ENCODE results near the gene KLK3. TPM values are rescaled to one million over a fixed set of nuclear protein-coding genes. Genes with fewer than 3 reads are reported as not detected.

KLK3 gene
- total RNA-seq, 1 donor from 2014 or later, result not detected

- Mint-ChIP-seq H3K36me3 (ENCODE audit: insufficient read depth) (no peaks in the 10 kb centered on the region), H3K9me3 (ENCODE audit: low read depth) (peaks cover 2% of the 10 kb centered on the region), H3K4me1 (ENCODE audit: low read depth) (peaks cover 3% of the 10 kb centered on the region), H3K27ac (no peak overlapping the region), H3K4me3 (ENCODE audit: low read depth) (no peak overlapping the region), H3K27me3 (peaks cover 87% of the 10 kb centered on the region)
- no peak for DNase-seq (ENCODE audit: low spot score, unreplicated experiment)
- no peak for TF ChIP-seq CTCF (IDR thresholded peaks at IDR 0.05; ENCODE audit: unreplicated experiment)
These were observed 39.3 kb upstream of the KLK3 start for GRCh38 chr19:50815439-50815838.

GRCh38 chr19:50817941-50818858, 36.5 kb upstream of the KLK3 start:
- H3K36me3 Mint-ChIP-seq (ENCODE audit: insufficient read depth), result no peaks in the 10 kb centered on the region
- H3K27me3 Mint-ChIP-seq, result peaks cover 92% of the 10 kb centered on the region
- no peak for TF ChIP-seq CTCF (IDR thresholded peaks at IDR 0.05; ENCODE audit: unreplicated experiment)
- H3K4me3 Mint-ChIP-seq (ENCODE audit: low read depth), result peak overlapping the region; percentile 35
- no peaks in the 10 kb centered on the region for H3K9me3 Mint-ChIP-seq (ENCODE audit: low read depth)
- peaks cover 6% of the 10 kb centered on the region for H3K4me1 Mint-ChIP-seq (ENCODE audit: low read depth)
- H3K27ac Mint-ChIP-seq, result no peak overlapping the region
- DNase-seq (ENCODE audit: low spot score, unreplicated experiment), result peak; percentile 49

GRCh38 chr19:50818859-50819472, 35.7 kb upstream of the KLK3 start:
- Mint-ChIP-seq H3K9me3 (ENCODE audit: low read depth) (no peaks in the 10 kb centered on the region), H3K27me3 (peaks cover 91% of the 10 kb centered on the region), H3K4me1 (ENCODE audit: low read depth) (peaks cover 6% of the 10 kb centered on the region), H3K36me3 (ENCODE audit: insufficient read depth) (no peaks in the 10 kb centered on the region), H3K27ac (no peak overlapping the region), H3K4me3 (ENCODE audit: low read depth) (no peak overlapping the region)
- DNase-seq (ENCODE audit: low spot score, unreplicated experiment), result no peak
- TF ChIP-seq CTCF (IDR thresholded peaks at IDR 0.05; ENCODE audit: unreplicated experiment), result no peak

- no peak overlapping the region for H3K4me3 Mint-ChIP-seq (ENCODE audit: low read depth)
- H3K27ac Mint-ChIP-seq, result no peak overlapping the region
- no peak for DNase-seq (ENCODE audit: low spot score, unreplicated experiment)
- H3K9me3 Mint-ChIP-seq (ENCODE audit: low read depth), result no peaks in the 10 kb centered on the region
- H3K36me3 Mint-ChIP-seq (ENCODE audit: insufficient read depth), result no peaks in the 10 kb centered on the region
- no peak for TF ChIP-seq CTCF (IDR thresholded peaks at IDR 0.05; ENCODE audit: unreplicated experiment)
- peaks cover 6% of the 10 kb centered on the region for H3K4me1 Mint-ChIP-seq (ENCODE audit: low read depth)
- peaks cover 89% of the 10 kb centered on the region for H3K27me3 Mint-ChIP-seq
These were observed 35.1 kb upstream of the KLK3 start for GRCh38 chr19:50819636-50820035.

- Mint-ChIP-seq H3K36me3 (ENCODE audit: insufficient read depth) (no peaks in the 10 kb centered on the region), H3K27me3 (peaks cover 87% of the 10 kb centered on the region), H3K27ac (no peak overlapping the region), H3K4me3 (ENCODE audit: low read depth) (no peak overlapping the region), H3K4me1 (ENCODE audit: low read depth) (peaks cover 6% of the 10 kb centered on the region), H3K9me3 (ENCODE audit: low read depth) (no peaks in the 10 kb centered on the region)
- DNase-seq (ENCODE audit: low spot score, unreplicated experiment), result no peak
- TF ChIP-seq CTCF (IDR thresholded peaks at IDR 0.05; ENCODE audit: unreplicated experiment), result no peak
These were observed 34.6 kb upstream of the KLK3 start for GRCh38 chr19:50820086-50820485.
